Left lung (tissue), 10 donors: ENCODE data around the gene TGFB2. TPM values are rescaled to one million over a fixed set of nuclear protein-coding genes. Genes with fewer than 3 reads are reported as not detected.

Source experiments
- ATAC-seq: fragments of 200-7000 bp; cut with Tn5 transposase; one replicate; pipeline ENCODE4 v1.9.1; 2020; ENCODE audit warnings: moderate library complexity
- DNase-seq, 4 donors: peaks; one replicate each; pipeline ENCODE4 v3.0.0-alpha.2; 2013 to 2020
- H3K27ac ChIP-seq, 2 donors: fragments of 200-600 bp; sonication (generic) in 1 of 2; one replicate each; pipeline versions ENCODE4 v1.5.0 to v1.8.0; 2020 to 2021
- H3K27me3 ChIP-seq, 2 donors: fragments of 200-600 bp; sonication (generic) in 1 of 2; one replicate each; pipeline versions ENCODE4 v1.5.0 to v1.8.0; 2020 to 2021
- H3K36me3 ChIP-seq, 2 donors: fragments of 200-600 bp; sonication (generic) in 1 of 2; one replicate each; pipeline versions ENCODE4 v1.5.0 to v1.8.0; 2020 to 2021
- H3K4me1 ChIP-seq, 2 donors: fragments of 200-600 bp; one replicate each; pipeline ENCODE4 v1.8.0; 2021
- H3K4me3 ChIP-seq, 2 donors: fragments of 200-600 bp; sonication (generic) in 1 of 2; one replicate each; pipeline versions ENCODE4 v1.5.0 to v1.8.0; 2020 to 2021; ENCODE audit warnings: mild to moderate bottlenecking in 1 of 2
- H3K9me3 ChIP-seq, 2 donors: fragments of 200-600 bp; sonication (generic) in 1 of 2; one replicate each; pipeline versions ENCODE4 v1.5.0 to v1.8.0; 2020 to 2021
- CTCF ChIP-seq, 2 donors: fragments of 200-600 bp; sonication (generic) in 1 of 2; IDR thresholded peaks; one replicate each; pipeline versions ENCODE4 v1.5.0 to v1.8.0; 2021; ENCODE audit warnings: antibody characterized with exemption in 2 of 2
- intact Hi-C, 2 donors: fragments of 100-400 bp; cut with DNase I; formaldehyde crosslinking; loops; one replicate each; pipeline versions ENCODE4 v1.11.2 to v1.14.2; 2022
- polyA plus RNA-seq, 6 donors: library from polyadenylated mRNA; unstranded; fragments of 120-200 nt; gene quantifications; one replicate each; pipeline ENCODE4 v1.2.1, GENCODE V29; 2013; ENCODE audit not compliant: insufficient read length in 6 of 6
- total RNA-seq, 2 donors: library from RNA; stranded (reverse); fragmentation: NEBNext Ultra II Directional; extraction: Animal tissue kit (Norgen Biotek cat#: 25700); gene quantifications; one replicate each; pipeline ENCODE4 v1.2.1, GENCODE V29; 2021
- donor health status: DM: no; HTN: yes; CAD: no.
- donor health status: DM: no; HTN: no; CAD: no.

The TGFB2 gene
- total and polyA plus RNA-seq, 8 donors, result 9.8 to 177 (median 136) TPM

GRCh38 chr1:218462116-218462515, 117.0 kb downstream of the TGFB2 start:
- TF ChIP-seq CTCF (IDR thresholded peaks at IDR 0.05), result no peak
- ATAC-seq (no peak), DNase-seq (no peak)
- intact Hi-C loops, result no loop called here
- H3K9me3 ChIP-seq, result no peaks in the 10 kb centered on the region
- no peaks in the 10 kb centered on the region for H3K27me3 ChIP-seq
- H3K4me1 ChIP-seq, result peaks cover 24 to 26% of the 10 kb centered on the region in 2 donors
- H3K4me3 ChIP-seq, result no peak overlapping the region
- H3K36me3 ChIP-seq, result no peaks in the 10 kb centered on the region
- H3K27ac ChIP-seq, result peak overlapping the region in 1 of 2 donors; percentile 74

GRCh38 chr1:218462587-218462986, 117.5 kb downstream of the TGFB2 start:
- Histone ChIP-seq H3K27ac (peak overlapping the region; percentile 73 to 74), H3K4me1 (peaks cover 24 to 26% of the 10 kb centered on the region in 2 donors), H3K9me3 (no peaks in the 10 kb centered on the region), H3K36me3 (no peaks in the 10 kb centered on the region), H3K4me3 (no peak overlapping the region), H3K27me3 (no peaks in the 10 kb centered on the region)
- intact Hi-C loops, result no loop called here
- ATAC-seq (no peak), DNase-seq (no peak)
- TF ChIP-seq CTCF (IDR thresholded peaks at IDR 0.05), result no peak

- intact Hi-C loops, result no loop called here
- Histone ChIP-seq H3K27me3 (no peaks in the 10 kb centered on the region), H3K9me3 (no peaks in the 10 kb centered on the region), H3K4me3 (no peak overlapping the region), H3K27ac (peak overlapping the region; percentile 73 to 74), H3K4me1 (peaks cover 26 to 30% of the 10 kb centered on the region in 2 donors), H3K36me3 (no peaks in the 10 kb centered on the region)
- ATAC-seq, result peak; percentile 35
- no peak for TF ChIP-seq CTCF (IDR thresholded peaks at IDR 0.05)
- peak in 2 of 4 donors; percentile 58 to 67 for DNase-seq
Observed at GRCh38 chr1:218463194-218464156, 118.3 kb downstream of the TGFB2 start.

- no peaks in the 10 kb centered on the region for H3K9me3 ChIP-seq
- ATAC-seq, result no peak
- no peak overlapping the region for H3K27ac ChIP-seq
- intact Hi-C loops, result no loop called here
- H3K36me3 ChIP-seq, result no peaks in the 10 kb centered on the region
- TF ChIP-seq CTCF (IDR thresholded peaks at IDR 0.05), result no peak
- H3K4me1 ChIP-seq, result peaks cover 14 to 23% of the 10 kb centered on the region in 2 donors
- no peaks in the 10 kb centered on the region for H3K27me3 ChIP-seq
- no peak for DNase-seq
- H3K4me3 ChIP-seq, result no peak overlapping the region
Observed at GRCh38 chr1:218464871-218465270, 119.7 kb downstream of the TGFB2 start.

GRCh38 chr1:218466341-218467010, 121.3 kb downstream of the TGFB2 start:
- Histone ChIP-seq H3K9me3 (no peaks in the 10 kb centered on the region), H3K36me3 (no peaks in the 10 kb centered on the region), H3K4me3 (no peak overlapping the region), H3K4me1 (peaks cover 6 to 13% of the 10 kb centered on the region in 2 donors), H3K27me3 (no peaks in the 10 kb centered on the region), H3K27ac (no peak overlapping the region)
- DNase-seq (no peak), ATAC-seq (no peak)
- intact Hi-C loops, result no loop called here
- no peak for TF ChIP-seq CTCF (IDR thresholded peaks at IDR 0.05)
